ENCODE results near the gene CGAS.
"Not testable (repeated sequence)": the region's sequence is repeated elsewhere in the genome, so short reads cannot be mapped to it uniquely, and the experiment has no call there.

The CGAS gene

GRCh38 chr6:73394577-73395354 is 57.3 kb downstream of the CGAS start, which contains the start of gene DDX43:
TSS of gene DDX43 (plus strand) at chr6:73394828. CDS start at chr6:73394906, 78 bp downstream.
- no peaks in the 10 kb centered on the region for H3K9me3 ChIP-seq
- H3K27me3 ChIP-seq = no peaks in the 10 kb centered on the region
- H3K4me3 ChIP-seq = peak within 1 kb of the TSS; percentile 32 to 44
- intact Hi-C loops (cut with DNase I; ENCODE audit: low total_unique reads) = no loop called here
- no peaks in the 10 kb centered on the region for H3K4me1 ChIP-seq
- H3K36me3 ChIP-seq = no peaks in the 10 kb centered on the region
- no peak for TF ChIP-seq CTCF (IDR thresholded peaks at IDR 0.05)
- peak within 1 kb of the TSS in 1 of 2 donors; percentile 68 for H3K27ac ChIP-seq
- peak; percentile 69 to 78 for DNase-seq

- Histone ChIP-seq H3K27ac (no peak overlapping the region), H3K27me3 (no peaks in the 10 kb centered on the region), H3K9me3 (no peaks in the 10 kb centered on the region), H3K36me3 (no peaks in the 10 kb centered on the region), H3K4me1 (peaks cover 0 to 3% (median 0%) of the 10 kb centered on the region in 4 donors), H3K4me3 (no peak overlapping the region)
- TF ChIP-seq CTCF (IDR thresholded peaks at IDR 0.05) = no peak
- intact Hi-C loops (cut with DNase I; ENCODE audit: low total_unique reads) = no loop called here
- no peak for DNase-seq
Observed at GRCh38 chr6:73393278-73393677, 58.8 kb downstream of the CGAS start.

GRCh38 chr6:73392188-73392587 is 59.9 kb downstream of the CGAS start:
- intact Hi-C loops (cut with DNase I; ENCODE audit: low total_unique reads); H3K4me1 ChIP-seq; H3K27me3 ChIP-seq; H3K9me3 ChIP-seq; DNase-seq; H3K27ac ChIP-seq; H3K4me3 ChIP-seq; H3K36me3 ChIP-seq: not testable (repeated sequence)

- Histone ChIP-seq H3K9me3 (no peaks in the 10 kb centered on the region), H3K27me3 (no peaks in the 10 kb centered on the region), H3K4me1 (peaks cover 0 to 5% (median 0%) of the 10 kb centered on the region in 4 donors), H3K4me3 (no peak overlapping the region), H3K27ac (no peak overlapping the region), H3K36me3 (no peaks in the 10 kb centered on the region)
- no peak for DNase-seq
- intact Hi-C loops (cut with DNase I; ENCODE audit: low total_unique reads) = no loop called here
- no peak for TF ChIP-seq CTCF (IDR thresholded peaks at IDR 0.05)
Observed at GRCh38 chr6:73391675-73392074, 60.4 kb downstream of the CGAS start.

- no peak for DNase-seq
- no peak for TF ChIP-seq CTCF (IDR thresholded peaks at IDR 0.05)
- H3K4me1 ChIP-seq = peaks cover 0 to 5% (median 0%) of the 10 kb centered on the region in 4 donors
- no peak overlapping the region for H3K4me3 ChIP-seq
- H3K27ac ChIP-seq = no peak overlapping the region
- no peaks in the 10 kb centered on the region for H3K27me3 ChIP-seq
- intact Hi-C loops (cut with DNase I; ENCODE audit: low total_unique reads) = no loop called here
- H3K9me3 ChIP-seq = no peaks in the 10 kb centered on the region
- no peaks in the 10 kb centered on the region for H3K36me3 ChIP-seq
Observed at GRCh38 chr6:73389854-73390253, 62.2 kb downstream of the CGAS start.

- Histone ChIP-seq H3K27me3 (no peaks in the 10 kb centered on the region), H3K27ac (peak overlapping the region; percentile 61 to 72), H3K4me3 (peak overlapping the region; percentile 49 to 61), H3K36me3 (no peaks in the 10 kb centered on the region), H3K4me1 (peaks cover 0 to 5% (median 0%) of the 10 kb centered on the region in 4 donors), H3K9me3 (no peaks in the 10 kb centered on the region)
- DNase-seq = peak; percentile 42 to 68
- TF ChIP-seq CTCF (IDR thresholded peaks at IDR 0.05) = peak; percentile 37 to 44
- intact Hi-C loops (cut with DNase I; ENCODE audit: low total_unique reads) = no loop called here
Observed at GRCh38 chr6:73388800-73389512, 63.1 kb downstream of the CGAS start.
